ENCODE data around the gene RUNDC1.

RUNDC1 gene

DNA sequence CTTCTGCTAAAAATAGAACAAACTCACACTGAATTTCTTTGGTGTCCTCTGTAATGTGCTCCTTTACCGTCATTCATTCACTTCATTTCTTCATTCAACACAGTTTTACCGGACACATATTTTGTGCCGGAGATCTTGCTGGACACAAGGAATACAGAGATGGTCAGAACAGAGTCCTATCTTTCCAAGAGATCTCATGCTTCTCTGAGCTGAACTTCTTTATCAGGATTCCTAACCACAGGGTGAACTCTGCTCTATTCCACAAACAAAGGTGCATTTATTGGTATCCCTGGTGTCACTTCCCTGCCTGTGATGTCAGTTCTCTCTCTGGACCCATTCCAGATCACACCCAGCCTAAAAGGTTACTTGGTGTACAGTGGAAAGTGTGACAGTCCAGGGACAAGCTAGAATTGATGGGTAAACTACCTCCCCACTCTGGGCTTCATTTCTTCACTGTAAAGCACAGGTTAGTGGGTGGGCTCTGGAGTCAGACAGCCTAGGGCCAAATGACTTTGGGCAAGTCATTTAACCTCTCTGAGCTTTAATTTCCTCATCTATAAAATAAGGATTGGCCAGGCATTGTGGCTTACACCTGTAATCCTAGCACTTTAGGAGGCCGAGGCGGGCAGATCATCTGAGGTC is 30.4 kb downstream of the RUNDC1 start:
- no peaks in the 10 kb centered on the region for H3K27me3 ChIP-seq
- H3K9me3 ChIP-seq: no peaks in the 10 kb centered on the region
- H3K36me3 ChIP-seq: no peaks in the 10 kb centered on the region
- DNase-seq: no peak
- H3K4me3 ChIP-seq (ENCODE audit: low read depth, low read length): no peak overlapping the region
- TF ChIP-seq, protein P1, sequence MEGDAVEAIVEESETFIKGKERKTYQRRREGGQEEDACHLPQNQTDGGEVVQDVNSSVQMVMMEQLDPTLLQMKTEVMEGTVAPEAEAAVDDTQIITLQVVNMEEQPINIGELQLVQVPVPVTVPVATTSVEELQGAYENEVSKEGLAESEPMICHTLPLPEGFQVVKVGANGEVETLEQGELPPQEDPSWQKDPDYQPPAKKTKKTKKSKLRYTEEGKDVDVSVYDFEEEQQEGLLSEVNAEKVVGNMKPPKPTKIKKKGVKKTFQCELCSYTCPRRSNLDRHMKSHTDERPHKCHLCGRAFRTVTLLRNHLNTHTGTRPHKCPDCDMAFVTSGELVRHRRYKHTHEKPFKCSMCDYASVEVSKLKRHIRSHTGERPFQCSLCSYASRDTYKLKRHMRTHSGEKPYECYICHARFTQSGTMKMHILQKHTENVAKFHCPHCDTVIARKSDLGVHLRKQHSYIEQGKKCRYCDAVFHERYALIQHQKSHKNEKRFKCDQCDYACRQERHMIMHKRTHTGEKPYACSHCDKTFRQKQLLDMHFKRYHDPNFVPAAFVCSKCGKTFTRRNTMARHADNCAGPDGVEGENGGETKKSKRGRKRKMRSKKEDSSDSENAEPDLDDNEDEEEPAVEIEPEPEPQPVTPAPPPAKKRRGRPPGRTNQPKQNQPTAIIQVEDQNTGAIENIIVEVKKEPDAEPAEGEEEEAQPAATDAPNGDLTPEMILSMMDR (IDR thresholded peaks at IDR 0.05; ENCODE audit: low read depth, low read length): no peak
- no peaks in the 10 kb centered on the region for H3K4me1 ChIP-seq

DNA sequence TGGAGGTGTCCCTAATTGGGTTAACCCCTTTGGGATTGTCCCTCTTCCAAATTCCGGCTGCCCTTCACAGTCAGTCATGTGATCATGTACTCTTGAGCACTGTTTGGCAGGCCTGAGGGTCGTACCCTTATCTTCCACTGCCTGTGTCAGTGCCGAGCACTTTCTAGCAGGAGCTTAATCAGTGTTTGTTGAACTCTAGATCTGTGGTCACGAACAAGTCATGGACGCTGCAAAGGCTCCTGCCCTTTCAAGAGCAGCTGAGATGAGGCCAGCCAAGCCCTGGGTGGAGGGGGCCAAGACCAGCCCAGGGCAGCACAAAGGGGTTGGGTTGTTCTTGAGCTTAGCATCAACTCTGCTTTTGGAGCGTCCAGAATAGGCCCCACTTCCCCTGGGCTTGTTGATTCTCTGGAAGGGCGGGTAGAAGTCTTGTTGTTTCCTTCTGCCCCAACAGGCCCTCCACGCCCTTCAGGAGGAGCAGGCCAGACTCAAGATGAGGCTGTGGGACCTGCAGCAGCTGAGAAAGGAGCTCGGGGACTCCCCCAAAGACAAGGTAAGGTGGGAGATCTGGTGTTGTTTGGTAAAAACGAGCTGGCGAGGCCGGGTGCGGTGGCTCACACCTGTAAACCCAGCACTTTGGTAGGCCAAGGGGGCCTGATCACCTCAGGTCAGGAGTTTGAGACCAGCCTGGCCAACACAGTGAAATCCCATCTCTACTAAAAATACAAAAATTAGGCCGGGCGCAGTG is 31.5 kb downstream of the RUNDC1 start:
- Histone ChIP-seq H3K9me3 (no peaks in the 10 kb centered on the region), H3K4me1 (no peaks in the 10 kb centered on the region), H3K36me3 (no peaks in the 10 kb centered on the region; the same call in 1 of the 2 replicates), H3K27me3 (no peaks in the 10 kb centered on the region), H3K4me3 (ENCODE audit: low read depth, low read length) (no peak overlapping the region)
- no peak for DNase-seq
- TF ChIP-seq, protein P1 (IDR thresholded peaks at IDR 0.05; ENCODE audit: low read depth, low read length): no peak

DNA sequence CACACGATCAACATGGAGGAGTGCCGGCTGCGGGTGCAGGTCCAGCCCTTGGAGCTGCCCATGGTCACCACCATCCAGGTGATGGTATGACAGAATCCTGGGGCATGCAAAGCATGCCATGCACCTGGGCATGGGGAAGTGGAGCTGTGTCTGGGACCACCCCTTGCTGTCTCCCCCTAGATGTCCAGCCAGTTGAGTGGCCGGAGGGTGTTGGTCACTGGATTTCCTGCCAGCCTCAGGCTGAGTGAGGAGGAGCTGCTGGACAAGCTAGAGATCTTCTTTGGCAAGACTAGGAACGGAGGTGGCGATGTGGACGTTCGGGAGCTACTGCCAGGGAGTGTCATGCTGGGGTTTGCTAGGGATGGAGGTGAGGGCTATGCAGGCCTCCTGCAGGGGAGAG is 32.9 kb downstream of the RUNDC1 start:
- Histone ChIP-seq H3K36me3 (peaks cover 6% of the 10 kb centered on the region; the same call in 1 of the 2 replicates), H3K9me3 (no peaks in the 10 kb centered on the region), H3K27me3 (no peaks in the 10 kb centered on the region), H3K4me3 (ENCODE audit: low read depth, low read length) (no peak overlapping the region), H3K4me1 (peaks cover 6% of the 10 kb centered on the region)
- no peak for DNase-seq
- TF ChIP-seq, protein P1 (IDR thresholded peaks at IDR 0.05; ENCODE audit: low read depth, low read length): no peak

DNA sequence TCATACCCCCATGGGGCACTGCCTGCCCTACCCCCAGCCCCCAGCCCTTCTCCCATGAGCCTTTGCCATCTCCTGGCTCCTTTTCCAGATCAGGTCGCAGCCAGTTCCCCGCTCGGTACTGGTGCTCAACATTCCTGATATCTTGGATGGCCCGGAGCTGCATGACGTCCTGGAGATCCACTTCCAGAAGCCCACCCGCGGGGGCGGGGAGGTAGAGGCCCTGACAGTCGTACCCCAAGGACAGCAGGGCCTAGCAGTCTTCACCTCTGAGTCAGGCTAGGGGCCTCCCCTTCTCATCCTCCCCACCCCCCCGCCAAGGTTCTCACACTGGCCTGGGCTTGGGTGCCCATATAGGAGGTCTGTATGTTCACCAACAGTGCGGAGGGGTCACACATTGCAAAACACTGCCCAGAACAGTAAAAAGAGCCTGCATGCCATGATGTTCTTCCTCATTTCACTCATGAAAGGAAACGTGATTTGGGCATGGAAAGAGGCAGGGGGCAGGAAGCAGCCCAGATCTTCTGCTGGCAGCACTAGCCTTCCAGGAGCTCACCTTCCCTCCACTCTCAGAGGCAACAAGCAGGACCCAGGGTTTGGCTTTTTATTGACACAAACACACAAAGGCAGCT is 33.8 kb downstream of the RUNDC1 start:
- no peak for DNase-seq
- H3K4me1 ChIP-seq: peaks cover 13% of the 10 kb centered on the region
- H3K36me3 ChIP-seq: peaks cover 6% of the 10 kb centered on the region; the same call in 1 of the 2 replicates
- TF ChIP-seq, protein P1 (IDR thresholded peaks at IDR 0.05; ENCODE audit: low read depth, low read length): no peak
- no peaks in the 10 kb centered on the region for H3K27me3 ChIP-seq
- no peaks in the 10 kb centered on the region for H3K9me3 ChIP-seq
- H3K4me3 ChIP-seq (ENCODE audit: low read depth, low read length): no peak overlapping the region

- Histone ChIP-seq H3K4me1 (peaks cover 13% of the 10 kb centered on the region), H3K36me3 (peaks cover 6% of the 10 kb centered on the region; the same call in 1 of the 2 replicates)
- no peak for DNase-seq
Measured at GRCh38 chr17:43014649-43015542, 34.5 kb downstream of the RUNDC1 start.

More at GRCh38 chr17:43014649-43015542, 34.5 kb downstream of the RUNDC1 start:
- TF ChIP-seq, protein P1 (IDR thresholded peaks at IDR 0.05; ENCODE audit: low read depth, low read length): no peak
- Histone ChIP-seq H3K27me3 (no peaks in the 10 kb centered on the region), H3K9me3 (no peaks in the 10 kb centered on the region), H3K4me3 (ENCODE audit: low read depth, low read length) (no peak overlapping the region)

All from BE2C (cell line).